GM18870 (cell line): ENCODE data around the gene GRK5.

Experiments
- ATAC-seq: cut with Tn5 transposase; IDR thresholded peaks from one replicate; pipeline ENCODE4 v1.9.1; 2021; ENCODE audit warnings: moderate library complexity; ENCODE audit not compliant: unreplicated experiment

Gene GRK5

GRCh38 chr10:119396709-119397071 is 189.3 kb downstream of the GRK5 start:
- ATAC-seq: no peak

GRCh38 chr10:119397416-119397815 is 190.0 kb downstream of the GRK5 start:
- no peak for ATAC-seq

- no peak for ATAC-seq
These were observed 191.6 kb downstream of the GRK5 start for GRCh38 chr10:119398996-119399395.

- ATAC-seq: no peak
These were observed 192.1 kb downstream of the GRK5 start for GRCh38 chr10:119399466-119399865.

- no peak for ATAC-seq
These were observed 194.5 kb downstream of the GRK5 start for GRCh38 chr10:119401671-119402395.

GRCh38 chr10:119403921-119404320 is 196.6 kb downstream of the GRK5 start:
- no peak for ATAC-seq

GRCh38 chr10:119404719-119405519 is 197.5 kb downstream of the GRK5 start:
- no peak for ATAC-seq

- ATAC-seq: no peak
These were observed 198.1 kb downstream of the GRK5 start for GRCh38 chr10:119405520-119405807.

- no peak for ATAC-seq
These were observed 198.8 kb downstream of the GRK5 start for GRCh38 chr10:119406137-119406536.

GRCh38 chr10:119406601-119407253 is 199.4 kb downstream of the GRK5 start:
- no peak for ATAC-seq

- no peak for ATAC-seq
These were observed 199.9 kb downstream of the GRK5 start for GRCh38 chr10:119407254-119407777.

- no peak for ATAC-seq
These were observed 200.7 kb downstream of the GRK5 start for GRCh38 chr10:119408072-119408471.

- ATAC-seq: no peak
These were observed 201.6 kb downstream of the GRK5 start for GRCh38 chr10:119408969-119409371.

- ATAC-seq: no peak
These were observed 202.0 kb downstream of the GRK5 start for GRCh38 chr10:119409385-119409784.

GRCh38 chr10:119409906-119410305 is 202.5 kb downstream of the GRK5 start:
- ATAC-seq: no peak

- no peak for ATAC-seq
These were observed 203.2 kb downstream of the GRK5 start for GRCh38 chr10:119410361-119411116.

- ATAC-seq: no peak
These were observed 205.1 kb downstream of the GRK5 start for GRCh38 chr10:119412244-119413092.

- no peak for ATAC-seq
These were observed 205.7 kb downstream of the GRK5 start for GRCh38 chr10:119413093-119413453.

GRCh38 chr10:119413471-119414080 is 206.2 kb downstream of the GRK5 start:
- no peak for ATAC-seq

- no peak for ATAC-seq
These were observed 206.8 kb downstream of the GRK5 start for GRCh38 chr10:119414081-119414611.
